ENCODE measurements around the gene CCDC187.

CCDC187 gene

DNA sequence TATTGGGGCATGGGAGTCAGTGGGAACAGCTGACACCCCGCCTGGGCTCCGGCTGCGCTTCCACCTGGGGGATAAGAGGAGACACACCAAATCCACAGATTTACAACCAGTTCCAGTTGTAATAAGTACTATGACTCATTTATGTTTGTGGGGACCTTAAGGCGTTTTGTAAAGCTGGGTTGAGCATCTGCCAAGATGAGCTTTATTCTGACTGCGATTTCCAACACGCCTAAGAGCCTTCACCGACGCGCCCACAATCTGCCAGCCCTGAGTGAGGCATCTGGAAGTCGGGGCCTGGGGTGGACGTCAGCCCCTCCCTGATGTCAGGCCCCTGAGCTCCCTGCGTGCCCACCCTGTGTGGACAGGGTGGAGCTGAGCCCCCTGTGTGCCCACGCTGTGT is 84.6 kb downstream of the CCDC187 start:
- TF ChIP-seq, protein P1, sequence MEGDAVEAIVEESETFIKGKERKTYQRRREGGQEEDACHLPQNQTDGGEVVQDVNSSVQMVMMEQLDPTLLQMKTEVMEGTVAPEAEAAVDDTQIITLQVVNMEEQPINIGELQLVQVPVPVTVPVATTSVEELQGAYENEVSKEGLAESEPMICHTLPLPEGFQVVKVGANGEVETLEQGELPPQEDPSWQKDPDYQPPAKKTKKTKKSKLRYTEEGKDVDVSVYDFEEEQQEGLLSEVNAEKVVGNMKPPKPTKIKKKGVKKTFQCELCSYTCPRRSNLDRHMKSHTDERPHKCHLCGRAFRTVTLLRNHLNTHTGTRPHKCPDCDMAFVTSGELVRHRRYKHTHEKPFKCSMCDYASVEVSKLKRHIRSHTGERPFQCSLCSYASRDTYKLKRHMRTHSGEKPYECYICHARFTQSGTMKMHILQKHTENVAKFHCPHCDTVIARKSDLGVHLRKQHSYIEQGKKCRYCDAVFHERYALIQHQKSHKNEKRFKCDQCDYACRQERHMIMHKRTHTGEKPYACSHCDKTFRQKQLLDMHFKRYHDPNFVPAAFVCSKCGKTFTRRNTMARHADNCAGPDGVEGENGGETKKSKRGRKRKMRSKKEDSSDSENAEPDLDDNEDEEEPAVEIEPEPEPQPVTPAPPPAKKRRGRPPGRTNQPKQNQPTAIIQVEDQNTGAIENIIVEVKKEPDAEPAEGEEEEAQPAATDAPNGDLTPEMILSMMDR (IDR thresholded peaks at IDR 0.05; ENCODE audit: insufficient read depth, low read depth, low read length, missing control alignments) = no peak
- no peak overlapping the region for H3K4me3 ChIP-seq (ENCODE audit: low read length)
- peak; percentile 91 for DNase-seq (ENCODE audit: low read depth)

DNA sequence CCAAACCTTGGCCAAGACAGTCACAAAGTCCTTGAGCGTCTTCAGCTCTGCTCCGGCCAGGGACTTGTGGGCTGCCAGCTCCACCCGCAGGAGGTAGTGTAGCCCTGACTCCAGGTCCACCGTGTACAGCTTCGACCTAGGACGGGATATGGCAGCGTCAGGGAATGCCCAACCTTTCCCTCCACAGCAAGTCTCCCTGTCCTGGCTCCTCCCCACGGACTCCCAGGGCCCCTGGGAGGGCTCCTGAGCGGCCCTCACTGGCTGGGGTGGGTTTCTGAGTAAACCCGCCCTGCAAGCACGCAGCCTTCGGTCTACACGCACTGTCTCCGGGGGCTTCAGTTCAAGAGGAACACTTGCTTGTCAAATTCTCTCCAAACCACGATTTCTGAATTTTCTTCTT is 85.2 kb downstream of the CCDC187 start:
- no peak overlapping the region for H3K4me3 ChIP-seq (ENCODE audit: low read length)
- TF ChIP-seq, protein P1 (IDR thresholded peaks at IDR 0.05; ENCODE audit: insufficient read depth, low read depth, low read length, missing control alignments) = no peak
- no peak for DNase-seq (ENCODE audit: low read depth)

DNA sequence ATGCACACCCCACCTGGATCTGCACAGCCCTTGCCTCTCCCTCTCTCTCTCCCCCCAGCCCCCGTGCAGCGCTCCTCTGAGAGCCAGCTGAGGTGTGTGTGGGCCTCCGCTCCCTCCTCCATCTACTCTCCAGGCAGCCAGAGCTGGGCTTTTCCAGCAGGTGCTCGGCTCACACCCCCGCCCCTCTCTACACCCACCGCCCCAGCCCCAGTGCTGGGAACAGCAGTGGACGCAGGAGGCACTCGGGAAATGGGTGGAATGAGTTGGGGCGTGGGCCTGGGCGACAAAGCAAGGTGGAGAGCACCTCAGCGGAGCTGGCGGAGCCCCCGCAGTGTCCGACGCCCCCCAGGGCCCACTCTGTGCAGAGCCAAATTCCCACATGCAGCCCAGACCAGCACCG is 85.6 kb downstream of the CCDC187 start:
- no peak overlapping the region for H3K4me3 ChIP-seq (ENCODE audit: low read length)
- no peak for DNase-seq (ENCODE audit: low read depth)
- TF ChIP-seq, protein P1 (IDR thresholded peaks at IDR 0.05; ENCODE audit: insufficient read depth, low read depth, low read length, missing control alignments) = no peak

DNA sequence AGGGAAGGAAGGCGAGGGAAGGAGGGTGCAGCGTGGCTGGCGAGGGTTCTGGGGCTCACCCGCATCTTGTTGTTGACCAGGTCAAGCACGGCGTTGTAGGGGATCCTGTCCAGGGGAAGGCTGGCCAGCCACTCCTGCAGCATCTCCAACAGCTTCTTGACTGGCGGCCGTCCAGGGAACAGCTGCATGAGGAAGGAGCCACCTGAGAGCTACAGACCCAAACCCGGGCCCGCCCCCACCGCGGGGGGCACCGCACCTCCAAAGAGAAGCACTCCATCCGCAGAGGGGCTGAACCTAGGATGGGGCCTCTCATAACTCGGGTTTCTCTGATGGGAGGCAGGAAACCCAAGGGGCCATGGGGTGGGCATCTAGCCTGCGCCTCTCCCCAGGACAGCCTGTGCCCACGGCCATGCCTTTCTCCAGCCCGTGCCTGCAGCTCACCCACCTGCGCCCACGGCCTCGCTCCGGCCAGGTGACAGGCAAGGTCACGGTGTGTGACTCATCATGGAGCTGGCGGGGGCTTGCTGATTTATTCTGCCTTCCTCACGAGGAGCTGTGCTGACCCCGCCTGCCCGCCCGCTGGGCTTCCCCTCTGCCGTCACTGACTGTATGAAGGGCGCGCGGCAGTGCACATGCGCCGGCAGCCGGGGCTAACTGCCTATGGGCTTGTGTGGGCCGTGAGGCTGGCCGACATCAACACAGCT is 87.2 kb downstream of the CCDC187 start:
- H3K4me3 ChIP-seq (ENCODE audit: low read length) = no peak overlapping the region
- no peak for DNase-seq (ENCODE audit: low read depth)
- TF ChIP-seq, protein P1 (IDR thresholded peaks at IDR 0.05; ENCODE audit: insufficient read depth, low read depth, low read length, missing control alignments) = no peak

DNA sequence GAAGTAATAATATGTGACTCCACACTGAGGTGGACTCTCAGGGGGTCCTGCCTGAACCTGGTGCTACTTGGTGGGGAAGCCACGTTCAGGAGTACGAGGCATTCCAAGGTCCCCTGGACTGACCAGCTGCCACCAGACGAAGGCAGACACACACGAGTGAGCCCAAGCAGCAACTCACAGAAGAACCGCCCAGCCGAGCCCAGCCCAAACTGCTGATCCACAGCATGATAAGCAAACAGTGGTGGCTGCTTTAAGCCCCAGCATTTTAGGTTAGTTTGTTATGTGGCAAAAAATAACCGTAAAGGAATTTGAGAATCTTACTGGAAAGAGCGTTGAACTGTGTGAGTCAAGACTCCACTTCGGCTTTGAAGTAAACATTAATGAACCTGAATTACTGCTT is 90.2 kb downstream of the CCDC187 start:
- no peak for DNase-seq (ENCODE audit: low read depth)
- TF ChIP-seq, protein P1 (IDR thresholded peaks at IDR 0.05; ENCODE audit: insufficient read depth, low read depth, low read length, missing control alignments) = no peak
- no peak overlapping the region for H3K4me3 ChIP-seq (ENCODE audit: low read length)

DNA sequence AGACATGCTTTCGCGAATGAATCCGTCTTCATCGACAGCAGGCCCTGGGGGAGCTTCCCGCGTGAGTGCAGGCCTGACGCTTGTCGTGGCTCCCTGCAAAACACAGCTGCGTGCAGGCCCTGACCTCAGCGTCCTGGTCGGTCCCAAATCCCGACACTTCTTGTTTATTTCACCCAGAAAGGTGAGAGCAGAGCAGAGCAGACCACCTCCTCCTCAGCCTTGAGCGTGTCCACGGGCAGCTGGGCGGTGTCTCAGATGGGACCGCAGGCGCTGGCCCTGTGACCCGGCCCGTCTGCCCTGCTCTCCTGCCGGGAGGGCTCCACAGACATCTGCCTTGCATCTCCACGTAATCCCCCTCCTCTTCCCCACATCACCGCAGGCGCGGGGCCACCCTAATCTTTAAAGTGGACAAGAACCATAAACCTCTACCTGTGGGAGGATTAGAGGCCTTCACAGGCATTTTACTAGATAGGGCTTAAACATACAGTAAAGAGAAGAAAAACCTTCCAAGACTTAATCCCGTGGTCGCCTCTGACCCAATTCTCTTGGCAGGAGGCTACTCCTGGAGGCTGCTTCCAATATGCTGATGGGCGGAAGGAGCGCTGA is 91.4 kb downstream of the CCDC187 start:
- DNase-seq (ENCODE audit: low read depth) = no peak
- TF ChIP-seq, protein P1 (IDR thresholded peaks at IDR 0.05; ENCODE audit: insufficient read depth, low read depth, low read length, missing control alignments) = no peak
- no peak overlapping the region for H3K4me3 ChIP-seq (ENCODE audit: low read length)
